Endothelial cell of umbilical vein (primary cell): ENCODE data around the gene CHRNB1. TPM values are rescaled to one million over a fixed set of nuclear protein-coding genes. Genes with fewer than 3 reads are reported as not detected.

Source experiments
- BruUV-seq: library from RNA; stranded (reverse); fragments of 400-500 nt; replicated peaks from 2 replicates; lab custom pipeline; 2021; lab: Mats Ljungman, UMichigan
- CTCF ChIA-PET: fragments of 300-600, 350-600 bp; sonication (Branson Sonifier 250); formaldehyde crosslinking; loops from one replicate; lab custom pipeline; 2021; ENCODE audit warnings: antibody characterized with exemption, inconsistent platforms; lab: Charles Lee
- POLR2A ChIA-PET: fragments of 300-600, 350-600 bp; sonication (Branson Sonifier 250); formaldehyde crosslinking; loops from one replicate; lab custom pipeline; 2021; ENCODE audit warnings: antibody characterized with exemption, inconsistent platforms; lab: Charles Lee
- DNase-seq: peaks from one replicate; pipeline ENCODE4 v3.0.0-alpha.2; 2011; ENCODE audit warnings: low read depth, low spot score
- FAIRE-seq: peaks from 2 replicates; lab custom pipeline; 2011; peaks lifted over from hg19 to GRCh38; lab: Jason Lieb, UNC
- H2AFZ ChIP-seq: 2 replicates; pipeline ENCODE4 v1.6.0; 2012; ENCODE audit warnings: low read depth, low read length, control low read depth, inconsistent platforms
- H3K27ac ChIP-seq: 2 replicates; pipeline ENCODE4 v1.5.1; 2011; ENCODE audit warnings: low read depth, mild to moderate bottlenecking, control low read depth, low read length, moderate library complexity; ENCODE audit not compliant: insufficient read depth
- H3K27me3 ChIP-seq, 2 experiments: 2 replicates each; pipeline versions ENCODE4 v1.6.0 to v1.6.1; 2011; ENCODE audit warnings: low read length in 2 of 2, mixed read lengths in 1 of 2; ENCODE audit not compliant: control insufficient read depth in 2 of 2, insufficient read depth in 2 of 2
- H3K36me3 ChIP-seq, 2 experiments: 2 replicates in 1 of 2; 3 replicates in 1 of 2; pipeline ENCODE4 v1.5.1; 2011; ENCODE audit warnings: low read length in 2 of 2, mild to moderate bottlenecking in 1 of 2, moderate library complexity in 1 of 2; ENCODE audit not compliant: control insufficient read depth in 2 of 2, insufficient read depth in 2 of 2; ENCODE audit errors: extremely low read depth in 1 of 2
- H3K4me1 ChIP-seq: 3 replicates; pipeline ENCODE4 v1.5.1; 2011; ENCODE audit warnings: mild to moderate bottlenecking, low read length; ENCODE audit not compliant: control insufficient read depth, insufficient read depth; ENCODE audit errors: extremely low read depth
- H3K4me2 ChIP-seq: 2 replicates; pipeline ENCODE4 v1.6.1; 2011; ENCODE audit warnings: low read length, control low read depth, mixed read lengths; ENCODE audit not compliant: insufficient read depth
- H3K4me3 ChIP-seq, 3 experiments: fragments of 200-600 bp in 1 of 3; sonication (generic), shearing (Covaris generic) in 1 of 3; replicated peaks in 1 of 3; 2 replicates each; pipeline ENCODE4 v1.5.1; 2011 to 2016; ENCODE audit warnings: control low read depth in 3 of 3, low read length in 3 of 3, mild to moderate bottlenecking in 2 of 3, inconsistent platforms in 1 of 3, low read depth in 1 of 3, moderate library complexity in 1 of 3; ENCODE audit not compliant: insufficient read depth in 1 of 3
- H3K79me2 ChIP-seq: 2 replicates; pipeline ENCODE4 v1.6.0; 2012; ENCODE audit warnings: low read length, inconsistent platforms; ENCODE audit not compliant: control insufficient read depth, insufficient read depth
- H3K9ac ChIP-seq: replicated peaks from 2 replicates; pipeline ENCODE3; 2011; ENCODE audit warnings: low read length, control low read depth; ENCODE audit not compliant: insufficient read depth; ENCODE audit errors: extremely low read depth
- H3K9me1 ChIP-seq: replicated peaks from 3 replicates; pipeline ENCODE4 v1.6.0; 2011; ENCODE audit warnings: mild to moderate bottlenecking, low read length; ENCODE audit not compliant: control insufficient read depth, insufficient read depth; ENCODE audit errors: extremely low read depth
- H3K9me3 ChIP-seq: replicated peaks from 2 replicates; pipeline ENCODE4 v1.5.1; 2012; ENCODE audit warnings: low read length, inconsistent platforms; ENCODE audit not compliant: control insufficient read depth, insufficient read depth
- H4K20me1 ChIP-seq: replicated peaks from 2 replicates; pipeline ENCODE3; 2011; ENCODE audit warnings: mild to moderate bottlenecking, low read length; ENCODE audit not compliant: control insufficient read depth, insufficient read depth; ENCODE audit errors: extremely low read depth
- FOS ChIP-seq: IDR thresholded peaks from 2 replicates; pipeline ENCODE4 v1.6.1; 2011; ENCODE audit warnings: mild to moderate bottlenecking, low read length, moderate library complexity, borderline replicate concordance; ENCODE audit not compliant: insufficient read depth
- POLR2AphosphoS5 ChIP-seq: IDR thresholded peaks from 2 replicates; pipeline ENCODE4 v1.6.1; 2012; ENCODE audit warnings: low read depth, mild to moderate bottlenecking, control low read depth, low read length, moderate library complexity; ENCODE audit not compliant: insufficient read depth
- dilution Hi-C: fragments of 300-500 bp; cut with MboI; formaldehyde crosslinking; loops from one replicate; pipeline ENCODE4 v1.15.0; 2019; ENCODE audit warnings: low sequenced_read_pairs; ENCODE audit not compliant: extremely low pct_ligation_motif_present
- intact Hi-C: fragments of 100-400 bp; cut with micrococcal nuclease; formaldehyde crosslinking; loops from one replicate; pipeline ENCODE4 v1.10.0; 2022
- polyA plus RNA-seq, 4 experiments: library from polyadenylated mRNA; depleted of rRNA in 3 of 4; stranded (reverse) in 3 of 4; unstranded in 1 of 4; fragments of >200 nt; gene quantifications; 2 replicates each; pipeline versions ENCODE4 v1.2.1 to v1.2.3, GENCODE V29; 2011 to 2012; ENCODE audit warnings: missing spikeins in 1 of 4
- total RNA-seq: library from RNA; stranded (reverse); gene quantifications from 2 replicates; pipeline ENCODE4 v1.2.3, GENCODE V29; 2021
- TF ChIP-seq, protein P1 (sequence below), 2 donors: IDR thresholded peaks; 1 replicate in 1 of 2; 2 replicates in 1 of 2; pipeline ENCODE4 v1.5.1; 2011; ENCODE audit warnings: low read length in 2 of 2, mild to moderate bottlenecking in 2 of 2, moderate library complexity in 2 of 2, control low read depth in 1 of 2, inconsistent platforms in 1 of 2, low read depth in 1 of 2; ENCODE audit not compliant: insufficient read depth in 1 of 2; ENCODE audit errors: extremely low read depth in 1 of 2

The CHRNB1 gene
- total and polyA plus RNA-seq, 2 donors (not counting 3 experiments of a cell fraction or from before 2014, with no cell fraction given): 5.6 to 9.3 TPM

DNA sequence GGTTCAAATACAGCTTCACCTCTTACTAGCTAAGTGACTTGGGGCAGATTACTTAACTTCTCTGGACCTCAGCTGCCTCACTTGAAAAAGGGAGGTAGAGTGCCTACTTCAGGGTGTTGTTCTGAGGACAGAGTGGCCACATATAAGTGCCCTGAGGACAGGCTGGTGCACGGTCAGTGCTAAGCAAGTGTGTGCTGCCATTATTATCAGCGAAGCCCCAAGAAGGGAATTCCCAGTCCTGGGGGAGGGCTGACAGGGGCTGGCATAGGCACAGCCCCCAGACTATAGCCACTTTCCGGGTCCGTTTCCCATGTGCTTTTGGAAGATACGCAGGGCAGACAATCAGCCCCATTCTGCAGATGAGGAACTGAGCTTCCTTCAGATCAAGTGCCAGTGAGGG lies 32.1 kb downstream of the CHRNB1 start:
- Histone ChIP-seq H3K27ac (no peak overlapping the region), H2AFZ (no peak overlapping the region), H3K9me3 (no peaks in the 10 kb centered on the region), H3K79me2 (peaks cover 59% of the 10 kb centered on the region), H3K9ac (no peak overlapping the region), H3K4me2 (no peak overlapping the region), H3K36me3 (no peaks in the 10 kb centered on the region), H3K4me3 (no peak overlapping the region), H3K27me3 (no peaks in the 10 kb centered on the region), H3K4me1 (peaks cover 34% of the 10 kb centered on the region), H4K20me1 (no peaks in the 10 kb centered on the region), H3K9me1 (no peaks in the 10 kb centered on the region)
- ChIA-PET POLR2A (no interaction called here), CTCF (interaction anchor here (1.1 to 3.0 kb wide), 10 partner anchors 9 to 121 kb away, joined by 3 to 21 read pairs (median 4); partner anchors contain the start of gene TMEM256)
- intact Hi-C loops (loop anchor here (1.0 kb wide), 1 partner anchor 22 kb away; no protein-coding TSS in a partner anchor), dilution Hi-C loops (no loop called here)
- TF ChIP-seq, protein P1, sequence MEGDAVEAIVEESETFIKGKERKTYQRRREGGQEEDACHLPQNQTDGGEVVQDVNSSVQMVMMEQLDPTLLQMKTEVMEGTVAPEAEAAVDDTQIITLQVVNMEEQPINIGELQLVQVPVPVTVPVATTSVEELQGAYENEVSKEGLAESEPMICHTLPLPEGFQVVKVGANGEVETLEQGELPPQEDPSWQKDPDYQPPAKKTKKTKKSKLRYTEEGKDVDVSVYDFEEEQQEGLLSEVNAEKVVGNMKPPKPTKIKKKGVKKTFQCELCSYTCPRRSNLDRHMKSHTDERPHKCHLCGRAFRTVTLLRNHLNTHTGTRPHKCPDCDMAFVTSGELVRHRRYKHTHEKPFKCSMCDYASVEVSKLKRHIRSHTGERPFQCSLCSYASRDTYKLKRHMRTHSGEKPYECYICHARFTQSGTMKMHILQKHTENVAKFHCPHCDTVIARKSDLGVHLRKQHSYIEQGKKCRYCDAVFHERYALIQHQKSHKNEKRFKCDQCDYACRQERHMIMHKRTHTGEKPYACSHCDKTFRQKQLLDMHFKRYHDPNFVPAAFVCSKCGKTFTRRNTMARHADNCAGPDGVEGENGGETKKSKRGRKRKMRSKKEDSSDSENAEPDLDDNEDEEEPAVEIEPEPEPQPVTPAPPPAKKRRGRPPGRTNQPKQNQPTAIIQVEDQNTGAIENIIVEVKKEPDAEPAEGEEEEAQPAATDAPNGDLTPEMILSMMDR (IDR thresholded peaks at IDR 0.05; ENCODE audit: extremely low read depth in 1 of 2, insufficient read depth in 1 of 2, low read depth in 1 of 2, low read length in 2 of 2): no peak
- TF ChIP-seq POLR2AphosphoS5 (no peak), FOS (no peak)
- DNase-seq (no peak), FAIRE-seq (no peak)
- BruUV-seq: no TSS peak
